NCI-H187 treated with DMSO at 0.1 percent for 48 hours (cell line): Measurements from ENCODE around the gene SPATA32.

Experiments
- DNase-seq: peaks from one replicate; lab custom pipeline; 2025; lab: John Stamatoyannopoulos, UW

The SPATA32 gene

GRCh38 chr17:45293413-45294211 is 31.7 kb upstream of the SPATA32 start:
- DNase-seq = no peak

- no peak for DNase-seq
Measured at GRCh38 chr17:45292696-45293412, 31.0 kb upstream of the SPATA32 start.

- DNase-seq = no peak
Measured at GRCh38 chr17:45291171-45291805, 29.4 kb upstream of the SPATA32 start.

GRCh38 chr17:45290269-45290765 is 28.4 kb upstream of the SPATA32 start:
- no peak for DNase-seq

- DNase-seq = no peak
Measured at GRCh38 chr17:45289301-45290268, 27.7 kb upstream of the SPATA32 start.

GRCh38 chr17:45288825-45289224 is 26.9 kb upstream of the SPATA32 start:
- peak; percentile 17 for DNase-seq

- no peak for DNase-seq
Measured at GRCh38 chr17:45287526-45288500, 25.9 kb upstream of the SPATA32 start.

GRCh38 chr17:45286286-45286685 is 24.4 kb upstream of the SPATA32 start:
- DNase-seq = no peak

- DNase-seq = no peak
Measured at GRCh38 chr17:45284176-45285140, 22.6 kb upstream of the SPATA32 start.

- DNase-seq = no peak
Measured at GRCh38 chr17:45283711-45284110, 21.8 kb upstream of the SPATA32 start.

- DNase-seq = peak; percentile 69
Measured at GRCh38 chr17:45282683-45283644, 21.1 kb upstream of the SPATA32 start.

- DNase-seq = no peak
Measured at GRCh38 chr17:45279898-45280297, 18.0 kb upstream of the SPATA32 start.

GRCh38 chr17:45277992-45278391 is 16.1 kb upstream of the SPATA32 start:
- no peak for DNase-seq

- peak; percentile 69 for DNase-seq
Measured at GRCh38 chr17:45277216-45277849, 15.4 kb upstream of the SPATA32 start.

- DNase-seq = no peak
Measured at GRCh38 chr17:45276031-45276430, 14.1 kb upstream of the SPATA32 start.

GRCh38 chr17:45274033-45274432 is 12.1 kb upstream of the SPATA32 start:
- DNase-seq = no peak

- no peak for DNase-seq
Measured at GRCh38 chr17:45273551-45273957, 11.7 kb upstream of the SPATA32 start.
